GM19240 (cell line): ENCODE results near the gene RCN1.
"Not testable (repeated sequence)": the region's sequence is repeated elsewhere in the genome, so short reads cannot be mapped to it uniquely, and the experiment has no call there.

Experiments
- DNase-seq: peaks from one replicate; pipeline ENCODE4 v3.0.0; 2011; ENCODE audit warnings: low spot score; ENCODE audit not compliant: insufficient read length

The RCN1 gene

GRCh38 chr11:32090545-32091370 lies at the start of gene RCN1:
TSS of gene RCN1 (plus strand) at chr11:32091074. CDS start at chr11:32091197, 123 bp downstream.
- no peak for DNase-seq

DNA sequence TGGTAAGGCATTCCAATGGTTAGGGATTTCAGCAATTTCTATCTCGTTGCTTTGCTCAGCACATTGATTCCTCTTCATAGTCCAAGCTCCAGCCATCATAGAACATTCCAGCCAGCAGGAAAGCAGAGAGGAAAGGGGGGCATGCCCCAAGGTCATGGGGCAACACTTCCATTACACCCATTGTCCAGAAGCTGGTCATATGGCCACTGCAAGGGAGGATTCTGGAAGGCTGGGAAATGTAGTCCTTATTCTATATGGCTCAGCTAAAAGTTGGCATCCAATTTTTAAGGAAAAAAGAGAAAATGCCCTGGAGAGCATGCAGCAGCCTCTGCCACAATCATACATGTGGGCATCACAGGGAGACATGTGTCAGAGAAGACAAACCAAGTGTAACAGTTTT lies 47.1 kb upstream of the RCN1 start:
- DNase-seq: no peak

DNA sequence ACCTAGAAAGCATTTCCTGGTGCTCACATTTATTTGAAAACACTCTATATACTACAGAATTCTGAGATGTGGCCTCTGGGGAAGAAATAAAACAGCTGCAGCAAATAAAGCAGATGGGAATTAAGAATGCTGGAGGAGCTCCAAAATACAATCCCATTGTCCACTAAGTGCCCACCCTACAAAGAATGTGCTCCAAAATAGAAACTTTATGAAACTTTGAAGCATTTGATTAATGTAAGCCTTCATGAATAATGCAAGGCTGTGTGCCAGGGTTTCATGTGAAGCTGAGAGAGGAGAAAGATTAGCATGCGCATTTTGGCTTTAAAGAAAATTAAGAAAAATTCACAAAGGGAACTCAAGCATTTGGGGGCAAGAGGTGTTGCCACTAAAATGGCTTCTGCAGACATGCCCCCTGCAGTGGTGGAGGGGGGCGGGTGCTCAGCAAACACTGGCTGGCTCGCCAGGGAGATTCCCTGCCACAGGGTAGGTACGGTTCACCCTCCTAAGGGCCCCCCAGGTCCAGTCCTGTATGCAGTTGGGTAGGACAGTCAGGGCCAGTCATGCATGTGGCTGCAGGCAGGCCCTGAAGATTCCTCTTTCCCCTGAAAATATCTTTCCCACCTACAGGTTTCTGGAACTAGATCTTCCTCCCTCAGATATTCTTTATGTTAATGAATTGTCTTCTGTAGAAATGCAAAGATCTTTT lies 46.6 kb upstream of the RCN1 start:
- no peak for DNase-seq

DNA sequence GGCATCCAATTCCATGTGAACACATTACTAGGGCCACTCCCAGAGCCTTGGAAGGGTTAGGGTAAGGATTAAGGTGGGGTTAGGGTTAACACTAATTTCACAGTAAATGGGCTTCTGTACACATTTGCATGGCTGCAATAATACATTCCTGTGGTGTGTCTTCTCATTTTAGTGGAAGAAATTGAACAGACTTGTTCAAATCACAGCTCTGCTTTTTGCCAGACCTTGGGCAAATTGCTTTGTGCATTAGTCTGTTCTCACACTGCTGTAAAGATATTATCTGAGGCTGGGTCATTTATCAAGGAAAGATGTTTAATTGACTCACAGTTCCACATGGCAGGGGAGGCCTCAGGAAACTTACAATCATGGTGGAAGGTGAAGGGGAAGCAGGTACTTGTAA lies 45.4 kb upstream of the RCN1 start:
- no peak for DNase-seq

DNA sequence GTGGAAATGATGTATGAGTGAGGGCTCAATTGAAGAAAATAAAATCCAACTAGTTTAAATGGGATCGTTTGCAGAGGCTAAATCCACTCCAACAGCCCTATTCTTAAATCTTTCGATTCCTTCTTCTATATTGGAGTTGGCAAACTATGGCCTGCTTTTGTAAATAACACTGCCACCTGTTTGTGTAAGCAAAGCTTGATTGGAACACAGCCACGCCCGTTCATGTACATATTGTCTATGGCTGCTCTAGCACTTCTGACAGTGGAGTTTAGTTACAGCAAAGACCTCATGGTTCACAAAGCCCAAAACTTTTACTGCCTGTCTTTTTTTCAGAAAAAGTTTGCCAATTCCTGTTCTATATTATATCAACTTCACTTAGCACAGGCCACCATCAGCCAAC lies 40.6 kb upstream of the RCN1 start:
- DNase-seq: no peak

DNA sequence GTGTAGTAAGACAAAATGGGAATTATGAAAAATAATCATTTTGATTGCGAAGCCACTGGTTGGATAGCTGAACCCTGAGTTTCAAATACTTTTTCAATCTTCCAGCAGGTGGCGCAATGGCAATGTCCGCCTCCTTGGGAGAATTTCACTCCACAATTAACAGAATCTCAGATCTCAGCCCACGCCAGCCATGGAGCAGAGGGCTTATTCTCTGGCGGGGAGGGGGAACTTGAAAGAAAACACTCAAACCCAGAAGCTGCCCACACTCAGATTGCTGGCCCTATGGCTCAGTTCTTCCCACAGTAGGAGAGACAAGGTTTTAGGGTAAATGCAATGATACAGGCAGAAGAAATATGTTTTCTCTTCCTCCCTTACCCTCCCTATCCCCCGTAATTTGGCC lies 38.7 kb upstream of the RCN1 start:
- DNase-seq: peak; percentile 37

DNA sequence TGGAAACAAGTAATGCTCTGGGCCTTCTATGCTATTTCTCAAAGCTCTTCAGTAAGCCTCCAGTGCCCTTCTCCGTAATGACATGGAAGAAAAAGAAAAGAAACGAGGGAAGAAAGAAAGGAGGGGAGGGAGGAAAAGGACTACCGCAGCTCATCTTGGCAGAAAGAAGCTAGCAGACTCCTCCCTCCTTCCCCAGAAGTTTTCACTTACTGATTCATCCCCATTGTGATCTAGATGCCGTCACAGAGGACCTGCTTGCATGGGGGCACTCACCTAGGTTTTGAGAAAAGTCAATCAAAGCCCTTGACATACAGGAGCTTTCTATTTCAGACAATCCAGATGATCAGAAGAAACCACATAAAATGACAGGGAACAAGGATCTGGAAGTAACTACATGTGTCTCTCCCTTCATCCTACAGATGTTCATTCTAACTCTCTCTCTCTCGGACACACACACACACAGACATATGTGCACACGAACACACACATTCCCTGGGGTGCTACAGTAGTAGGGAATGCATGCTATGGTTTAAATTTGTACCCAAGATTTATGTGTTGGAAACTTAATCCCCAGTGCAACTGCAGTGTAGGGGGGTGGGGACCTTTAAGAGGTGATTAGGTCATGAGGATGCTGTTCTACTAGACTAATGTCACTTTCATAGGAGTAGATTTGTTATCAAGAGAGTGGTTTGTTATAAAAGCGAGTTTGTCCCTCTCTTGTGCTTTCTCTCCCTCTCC lies 37.6 kb upstream of the RCN1 start:
- no peak for DNase-seq

DNA sequence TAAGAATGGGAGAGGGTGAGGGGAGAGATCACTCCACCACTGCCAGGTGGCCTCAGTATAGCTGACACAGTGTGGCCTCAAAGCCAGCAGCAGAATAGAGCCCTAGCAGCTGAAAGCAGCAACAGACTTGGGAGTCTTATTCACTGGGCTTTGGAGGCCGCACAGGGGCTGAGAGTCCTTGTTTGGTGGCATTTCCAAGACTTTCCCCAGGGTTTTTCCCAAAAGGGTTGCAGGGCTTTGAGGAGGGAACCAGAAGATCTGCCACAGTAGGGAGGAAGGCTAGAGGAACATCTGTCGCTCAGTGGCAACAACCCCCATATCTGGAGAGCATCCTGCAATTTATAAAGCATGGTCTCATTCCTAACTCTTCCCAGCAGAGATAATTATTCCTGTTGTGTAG lies 35.0 kb upstream of the RCN1 start:
- no peak for DNase-seq

DNA sequence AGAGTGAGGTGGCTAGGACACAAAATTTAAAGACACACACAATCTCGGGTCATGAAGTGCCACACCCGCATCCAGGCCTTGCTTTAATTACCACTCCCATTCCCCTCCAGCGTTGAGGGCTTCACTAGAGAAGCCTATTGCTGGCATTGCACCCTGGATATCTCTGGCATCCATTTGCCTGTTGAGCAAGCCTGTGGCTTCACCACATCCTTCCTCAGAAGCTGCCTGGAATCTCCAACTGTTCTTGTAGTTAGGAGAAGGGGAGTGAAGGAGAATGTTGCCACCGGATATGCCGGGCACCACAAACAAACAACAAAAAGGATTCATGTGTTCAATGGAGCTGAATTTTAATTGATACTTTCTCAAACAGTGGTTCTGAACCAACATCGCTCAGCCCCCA lies 34.4 kb upstream of the RCN1 start:
- DNase-seq: no peak

- no peak for DNase-seq
Observed at GRCh38 chr11:32059686-32060462, 31.0 kb upstream of the RCN1 start.

GRCh38 chr11:32062540-32062939 lies 28.3 kb upstream of the RCN1 start:
- DNase-seq: no peak

DNA sequence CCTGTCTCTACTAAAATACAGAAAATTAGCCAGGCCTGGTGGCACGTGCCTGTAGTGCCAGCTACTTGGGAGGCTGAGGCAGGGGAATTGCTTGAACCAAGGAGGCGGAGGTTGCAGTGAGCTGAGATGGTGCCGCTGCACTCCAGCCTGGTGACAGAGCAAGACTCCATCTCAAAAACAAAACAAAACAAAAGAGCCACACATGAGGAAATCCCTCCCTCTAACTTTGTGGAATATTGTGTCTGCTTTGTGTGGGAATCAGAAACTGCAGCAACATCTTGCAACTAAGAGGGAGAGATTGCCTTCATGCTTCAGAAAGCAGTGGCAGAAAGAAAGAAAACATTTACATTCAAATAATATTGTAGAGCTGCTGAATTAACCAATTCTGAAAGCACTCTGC lies 27.8 kb upstream of the RCN1 start:
- not testable (repeated sequence) for DNase-seq

DNA sequence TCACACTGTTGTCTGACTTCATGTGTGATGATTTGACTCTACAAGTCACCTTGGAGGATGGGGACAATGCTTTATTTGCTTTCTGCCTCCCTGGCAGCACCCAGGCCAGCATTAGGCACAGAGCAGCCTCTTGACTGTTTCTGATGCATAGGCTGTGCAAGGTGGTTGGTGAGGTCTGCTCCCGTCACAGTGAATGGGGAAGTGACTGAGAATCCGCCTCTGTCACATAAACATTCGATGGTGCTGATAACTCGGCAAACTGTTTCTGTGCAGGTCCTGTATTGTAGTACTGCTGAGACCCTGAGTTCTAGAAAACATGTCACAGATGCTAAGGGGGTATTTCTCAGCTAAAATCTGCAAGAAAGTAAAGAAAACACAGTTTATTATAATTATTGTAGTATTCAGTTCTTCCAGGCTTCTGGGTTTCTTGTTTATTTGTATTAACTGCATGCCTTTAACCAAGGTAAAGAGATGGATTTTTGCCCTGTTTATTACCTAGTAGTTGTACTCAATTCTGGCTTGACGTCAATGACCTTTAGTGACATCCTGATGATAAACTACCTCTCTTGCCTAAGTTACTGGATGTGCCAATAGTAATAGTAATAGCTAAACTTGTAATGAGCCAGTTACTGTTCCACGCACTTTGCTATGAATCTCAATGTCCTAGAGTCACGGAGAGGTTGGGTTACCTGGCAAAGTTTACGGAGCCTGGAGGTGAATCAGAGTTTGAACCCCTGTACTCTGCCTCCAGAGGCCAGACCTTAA lies 24.8 kb upstream of the RCN1 start:
- no peak for DNase-seq

- DNase-seq: no peak
Observed at GRCh38 chr11:32068134-32068870, 22.6 kb upstream of the RCN1 start.

DNA sequence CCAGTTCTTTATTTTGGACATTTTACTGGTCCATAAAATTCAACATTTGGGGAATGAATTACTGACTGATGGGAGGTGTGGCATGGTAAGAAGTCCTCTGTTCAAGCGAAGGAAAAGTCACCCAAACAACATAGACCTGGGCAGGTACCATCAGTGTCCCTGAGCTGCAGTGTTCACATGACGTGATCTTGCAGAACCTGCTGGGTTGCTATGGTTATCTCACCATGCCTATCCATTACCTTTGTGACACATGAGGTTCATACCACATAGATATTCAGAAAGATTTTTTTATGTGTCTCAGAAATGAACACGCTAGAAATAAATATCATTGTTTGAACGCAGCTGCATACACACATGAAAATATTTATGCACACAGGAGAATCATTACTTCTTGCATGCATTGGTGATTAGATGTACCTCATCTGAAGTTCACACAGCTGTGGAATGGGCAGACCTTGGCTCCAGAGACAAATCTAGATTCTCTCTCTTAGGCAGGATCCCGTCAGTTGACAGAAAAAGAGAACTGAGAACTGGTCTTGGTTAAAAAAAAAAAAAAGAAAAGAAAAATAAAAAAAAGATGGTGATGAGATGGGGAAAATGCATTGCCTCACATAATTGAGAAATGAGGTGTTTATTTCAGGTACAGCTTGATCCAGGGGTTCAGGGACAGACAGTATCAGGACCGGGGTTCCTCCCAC lies 21.4 kb upstream of the RCN1 start:
- DNase-seq: no peak

DNA sequence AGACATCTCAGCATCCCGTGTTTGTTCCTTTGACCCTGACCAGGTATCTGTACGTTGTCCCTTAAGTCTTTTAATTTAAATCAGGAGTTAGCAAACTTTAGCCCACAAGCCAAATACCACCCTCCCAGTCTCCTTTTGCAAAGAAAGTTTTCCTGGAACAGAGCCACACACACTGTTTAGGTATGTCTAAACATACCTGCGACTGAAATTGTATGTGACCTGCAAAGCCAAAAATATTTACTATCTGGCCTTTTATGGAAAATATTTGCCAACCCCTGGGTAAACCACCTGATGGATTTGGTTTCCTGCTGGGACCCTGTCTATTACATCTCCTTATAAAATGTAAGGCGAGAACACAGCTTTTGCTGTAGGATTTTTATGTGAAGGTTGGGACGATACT lies 20.2 kb upstream of the RCN1 start:
- no peak for DNase-seq

DNA sequence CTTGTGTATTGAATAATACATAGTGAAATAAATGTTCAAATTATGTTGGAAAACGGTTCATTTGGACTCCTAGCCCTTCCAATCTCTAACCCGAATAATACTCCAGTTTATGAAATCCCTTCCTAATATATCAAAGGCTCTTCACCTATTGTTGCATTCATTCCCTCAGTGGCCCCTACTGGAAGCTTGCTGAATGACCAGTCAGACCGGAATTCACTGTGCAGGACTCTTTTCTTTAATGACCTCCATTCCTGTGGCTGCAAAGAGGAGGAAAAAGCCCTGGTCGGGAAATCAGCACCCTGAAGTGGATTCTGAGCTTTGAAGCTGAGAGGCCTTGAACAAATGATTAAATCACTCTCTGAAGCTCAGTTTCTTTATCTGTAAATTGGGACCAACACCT lies 19.1 kb upstream of the RCN1 start:
- no peak for DNase-seq

- DNase-seq: no peak
Observed at GRCh38 chr11:32072872-32073643, 17.8 kb upstream of the RCN1 start.

DNA sequence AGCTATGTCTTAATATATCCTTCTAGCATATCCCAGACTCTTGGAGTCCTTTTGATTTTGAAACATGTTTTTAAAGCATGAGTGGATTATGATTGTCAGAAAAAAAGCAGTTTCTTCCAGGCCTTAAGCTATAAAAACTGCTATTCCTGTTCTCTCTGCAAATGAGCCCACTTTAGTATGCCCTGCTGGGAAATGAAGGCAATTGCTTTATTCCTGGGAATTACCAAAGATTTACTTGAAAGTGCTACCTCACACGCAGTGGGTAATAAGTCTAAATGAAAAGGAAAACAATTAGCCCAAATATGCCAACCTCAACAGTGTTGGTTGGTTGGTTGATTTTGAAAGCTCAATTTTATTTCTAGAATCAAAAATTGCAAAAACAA lies 17.2 kb upstream of the RCN1 start:
- DNase-seq: no peak
